COR-L47 (cell line): ENCODE results near the gene PRXL2B.

Experiments used
- DNase-seq: peaks from one replicate; lab custom pipeline; 2025; lab: John Stamatoyannopoulos, UW

The PRXL2B gene

GRCh38 chr1:2598329-2598931 is 11.9 kb downstream of the PRXL2B start:
- DNase-seq = no peak

- no peak for DNase-seq
These were observed 15.2 kb downstream of the PRXL2B start for GRCh38 chr1:2601721-2602303.

GRCh38 chr1:2602311-2602835 is 15.8 kb downstream of the PRXL2B start:
- DNase-seq = no peak

- no peak for DNase-seq
These were observed 16.4 kb downstream of the PRXL2B start for GRCh38 chr1:2602866-2603520.

- no peak for DNase-seq
These were observed 17.1 kb downstream of the PRXL2B start for GRCh38 chr1:2603521-2604155.

- DNase-seq = no peak
These were observed 17.7 kb downstream of the PRXL2B start for GRCh38 chr1:2604156-2604843.

GRCh38 chr1:2604844-2605508 is 18.4 kb downstream of the PRXL2B start:
- no peak for DNase-seq

- no peak for DNase-seq
These were observed 19.2 kb downstream of the PRXL2B start for GRCh38 chr1:2605509-2606395.

- no peak for DNase-seq
These were observed 19.9 kb downstream of the PRXL2B start for GRCh38 chr1:2606396-2606880.

- no peak for DNase-seq
These were observed 20.5 kb downstream of the PRXL2B start for GRCh38 chr1:2606881-2607621.

- DNase-seq = no peak
These were observed 21.1 kb downstream of the PRXL2B start for GRCh38 chr1:2607641-2608091.

GRCh38 chr1:2609319-2610035 is 22.9 kb downstream of the PRXL2B start:
- DNase-seq = no peak

GRCh38 chr1:2610036-2610959 is 23.7 kb downstream of the PRXL2B start:
- peak; percentile 91 for DNase-seq

GRCh38 chr1:2611031-2611501 is 24.5 kb downstream of the PRXL2B start:
- peak; percentile 94 for DNase-seq

GRCh38 chr1:2611621-2612437 is 25.3 kb downstream of the PRXL2B start:
- peak; percentile 82 for DNase-seq

GRCh38 chr1:2612591-2613365 is 26.2 kb downstream of the PRXL2B start:
- no peak for DNase-seq
